ENCODE data around the gene NUP205.
"Not testable (repeated sequence)": the region's sequence is repeated elsewhere in the genome, so short reads cannot be mapped to it uniquely, and the experiment has no call there.

NUP205 gene

GRCh38 chr7:135669774-135670173, 112.1 kb downstream of the NUP205 start:
- no peak for DNase-seq (ENCODE audit: low read depth)

GRCh38 chr7:135670179-135670578, 112.5 kb downstream of the NUP205 start:
- no peak for DNase-seq (ENCODE audit: low read depth)

- no peak for DNase-seq (ENCODE audit: low read depth)
These were observed 115.0 kb downstream of the NUP205 start for GRCh38 chr7:135672560-135673359.

GRCh38 chr7:135673360-135673706, 115.6 kb downstream of the NUP205 start:
- no peak for DNase-seq (ENCODE audit: low read depth)

- no peak for DNase-seq (ENCODE audit: low read depth)
These were observed 121.2 kb downstream of the NUP205 start for GRCh38 chr7:135678612-135679575.

- DNase-seq (ENCODE audit: low read depth) = no peak
These were observed 124.0 kb downstream of the NUP205 start for GRCh38 chr7:135681762-135682161.

GRCh38 chr7:135682191-135682590, 124.5 kb downstream of the NUP205 start:
- DNase-seq (ENCODE audit: low read depth) = no peak

GRCh38 chr7:135683609-135684008, 125.9 kb downstream of the NUP205 start:
- no peak for DNase-seq (ENCODE audit: low read depth)

- no peak for DNase-seq (ENCODE audit: low read depth)
These were observed 126.4 kb downstream of the NUP205 start for GRCh38 chr7:135684136-135684535.

- no peak for DNase-seq (ENCODE audit: low read depth)
These were observed 127.0 kb downstream of the NUP205 start for GRCh38 chr7:135684699-135685098.

GRCh38 chr7:135685306-135686084, 127.8 kb downstream of the NUP205 start:
- DNase-seq (ENCODE audit: low read depth) = no peak

- no peak for DNase-seq (ENCODE audit: low read depth)
These were observed 129.7 kb downstream of the NUP205 start for GRCh38 chr7:135687466-135687865.

GRCh38 chr7:135690566-135690965, 132.8 kb downstream of the NUP205 start:
- DNase-seq (ENCODE audit: low read depth) = no peak

GRCh38 chr7:135692055-135692454, 134.3 kb downstream of the NUP205 start:
- no peak for DNase-seq (ENCODE audit: low read depth)

- not testable (repeated sequence) for DNase-seq (ENCODE audit: low read depth)
These were observed 134.9 kb downstream of the NUP205 start for GRCh38 chr7:135692606-135693005.

GRCh38 chr7:135693558-135693957, 135.8 kb downstream of the NUP205 start:
- no peak for DNase-seq (ENCODE audit: low read depth)

- DNase-seq (ENCODE audit: low read depth) = no peak
These were observed 139.7 kb downstream of the NUP205 start for GRCh38 chr7:135697276-135698049.

Measured in stimulated activated CD4-positive, alpha-beta T cell treated with anti-CD3 and anti-CD28 coated beads, Interleukin-2, amount 100 ng/mL, for 4 hours (primary cell).